Measurements from ENCODE around the gene CD200R1. TPM values are rescaled to one million over a fixed set of nuclear protein-coding genes. Genes with fewer than 3 reads are reported as not detected.
"Not testable (repeated sequence)": the region's sequence is repeated elsewhere in the genome, so short reads cannot be mapped to it uniquely, and the experiment has no call there.

Gene CD200R1
- total RNA-seq, 2 experiments from 2014 or later: 4.0 to 4.7 TPM

DNA sequence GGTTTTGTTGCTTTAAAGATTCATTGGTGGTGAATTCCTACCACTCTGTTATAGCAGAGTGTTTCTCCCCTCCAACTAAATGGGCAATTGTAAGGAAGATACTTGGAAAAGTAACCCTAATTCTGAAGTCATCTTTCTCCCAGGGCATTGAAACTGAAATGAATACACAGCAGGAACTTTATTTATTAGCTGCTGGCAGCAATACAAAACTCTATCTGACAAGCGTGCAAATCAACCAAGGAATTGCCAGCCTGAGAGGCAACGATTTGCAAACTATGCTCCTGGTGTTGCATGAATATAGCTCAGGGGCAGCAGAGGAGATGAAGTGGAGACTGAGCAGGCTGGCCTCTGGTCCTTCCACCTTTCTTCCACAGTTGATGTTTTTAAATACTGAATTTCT, 48.9 kb downstream of the CD200R1 start:
- TF ChIP-seq CTCF (IDR thresholded peaks at IDR 0.05): no peak
- no peaks in the 10 kb centered on the region for H3K27me3 ChIP-seq (ENCODE audit: control insufficient read depth in 1 of 2, insufficient read depth in 2 of 2, low read length in 2 of 2)
- H3K36me3 ChIP-seq (ENCODE audit: insufficient read depth, low read length): peaks cover 53% of the 10 kb centered on the region
- H3K36me3 Mint-ChIP-seq (ENCODE audit: low read depth): peaks cover 77% of the 10 kb centered on the region
- no peaks in the 10 kb centered on the region for H3K9me3 Mint-ChIP-seq
- H3K4me1 Mint-ChIP-seq (ENCODE audit: low read depth): peaks cover 39% of the 10 kb centered on the region
- no peak overlapping the region for H3K4me3 ChIP-seq (ENCODE audit: low read length)
- ATAC-seq (ENCODE audit: poor library complexity): no peak
- H3K27ac ChIP-seq (ENCODE audit: low read depth in 1 of 2, low read length in 2 of 2): no peak overlapping the region
- no peaks in the 10 kb centered on the region for H3K9me3 ChIP-seq (ENCODE audit: control insufficient read depth in 1 of 2, insufficient read depth in 1 of 2, low read length in 2 of 2)
- no peak overlapping the region for H3K4me3 Mint-ChIP-seq
- H3K27me3 Mint-ChIP-seq: no peaks in the 10 kb centered on the region
- CTCF ChIA-PET: interaction anchor here (1.1 kb wide), 1 partner anchor 10 kb away, joined by 3 read pairs; no protein-coding TSS in a partner anchor
- no peak for DNase-seq
- H3K27ac Mint-ChIP-seq: peak overlapping the region; percentile 46
- intact Hi-C loops (cut with DNase I, micrococcal nuclease): no loop called here
- H3K4me1 ChIP-seq (ENCODE audit: insufficient read depth, low read length): no peaks in the 10 kb centered on the region
- POLR2A ChIA-PET: no interaction called here

GRCh38 chr3:112925560-112925959, 49.3 kb downstream of the CD200R1 start:
- Mint-ChIP-seq H3K36me3 (ENCODE audit: low read depth) (peaks cover 76% of the 10 kb centered on the region), H3K27ac (no peak overlapping the region), H3K4me3 (no peak overlapping the region), H3K27me3 (no peaks in the 10 kb centered on the region), H3K9me3 (no peaks in the 10 kb centered on the region), H3K4me1 (ENCODE audit: low read depth) (peaks cover 35% of the 10 kb centered on the region)
- Histone ChIP-seq H3K4me3 (ENCODE audit: low read length) (no peak overlapping the region), H3K9me3 (ENCODE audit: control insufficient read depth in 1 of 2, insufficient read depth in 1 of 2, low read length in 2 of 2) (no peaks in the 10 kb centered on the region), H3K4me1 (ENCODE audit: insufficient read depth, low read length) (no peaks in the 10 kb centered on the region), H3K27ac (ENCODE audit: low read depth in 1 of 2, low read length in 2 of 2) (no peak overlapping the region), H3K27me3 (ENCODE audit: control insufficient read depth in 1 of 2, insufficient read depth in 2 of 2, low read length in 2 of 2) (no peaks in the 10 kb centered on the region), H3K36me3 (ENCODE audit: insufficient read depth, low read length) (peaks cover 53% of the 10 kb centered on the region)
- ChIA-PET CTCF (no interaction called here), POLR2A (no interaction called here)
- intact Hi-C loops (cut with DNase I, micrococcal nuclease): no loop called here
- DNase-seq (no peak), ATAC-seq (ENCODE audit: poor library complexity) (no peak)
- TF ChIP-seq CTCF (IDR thresholded peaks at IDR 0.05): no peak

DNA sequence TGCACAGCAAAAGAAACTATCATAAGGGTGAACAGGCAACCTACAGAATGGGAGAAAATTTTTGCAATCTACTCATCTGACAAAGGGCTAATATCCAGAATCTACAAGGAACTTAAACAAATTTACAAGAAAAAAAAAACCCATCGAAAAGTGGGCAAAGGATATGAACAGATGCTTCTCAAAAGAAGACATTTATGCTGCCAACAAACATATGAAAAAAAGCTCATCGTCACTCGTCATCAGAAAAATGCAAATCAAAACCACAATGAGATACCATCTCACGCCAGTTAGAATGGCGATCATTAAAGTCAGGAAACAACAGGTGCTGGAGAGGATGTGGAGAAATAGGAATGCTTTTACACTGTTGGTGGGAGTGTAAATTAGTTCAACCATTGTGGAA, 55.4 kb downstream of the CD200R1 start:
- peaks cover 79% of the 10 kb centered on the region for H3K36me3 Mint-ChIP-seq (ENCODE audit: low read depth)
- H3K4me1 ChIP-seq (ENCODE audit: insufficient read depth, low read length); H3K27me3 Mint-ChIP-seq; DNase-seq; POLR2A ChIA-PET; CTCF ChIA-PET; H3K9me3 Mint-ChIP-seq; H3K4me3 ChIP-seq (ENCODE audit: low read length); H3K4me1 Mint-ChIP-seq (ENCODE audit: low read depth); intact Hi-C loops (cut with DNase I, micrococcal nuclease); H3K9me3 ChIP-seq (ENCODE audit: control insufficient read depth in 1 of 2, insufficient read depth in 1 of 2, low read length in 2 of 2); H3K4me3 Mint-ChIP-seq; H3K27ac Mint-ChIP-seq; H3K27me3 ChIP-seq (ENCODE audit: control insufficient read depth in 1 of 2, insufficient read depth in 2 of 2, low read length in 2 of 2); ATAC-seq (ENCODE audit: poor library complexity); H3K27ac ChIP-seq (ENCODE audit: low read depth in 1 of 2, low read length in 2 of 2): not testable (repeated sequence)
- H3K36me3 ChIP-seq (ENCODE audit: insufficient read depth, low read length): peaks cover 19% of the 10 kb centered on the region

GRCh38 chr3:112908252-112908651, 66.7 kb downstream of the CD200R1 start:
- Mint-ChIP-seq H3K27ac (no peak overlapping the region), H3K4me3 (no peak overlapping the region), H3K27me3 (no peaks in the 10 kb centered on the region), H3K36me3 (ENCODE audit: low read depth) (peaks cover 34% of the 10 kb centered on the region), H3K4me1 (ENCODE audit: low read depth) (peaks cover 34% of the 10 kb centered on the region), H3K9me3 (peaks cover 11% of the 10 kb centered on the region)
- CTCF ChIA-PET: no interaction called here
- DNase-seq (peak in 1 of 14 experiments; percentile 4), ATAC-seq (ENCODE audit: poor library complexity) (no peak)
- POLR2A ChIA-PET: no interaction called here
- no peaks in the 10 kb centered on the region for H3K36me3 ChIP-seq (ENCODE audit: insufficient read depth, low read length)
- peaks cover 0 to 5% of the 10 kb centered on the region in 2 experiments for H3K9me3 ChIP-seq (ENCODE audit: control insufficient read depth in 1 of 2, insufficient read depth in 1 of 2, low read length in 2 of 2)
- no peaks in the 10 kb centered on the region for H3K27me3 ChIP-seq (ENCODE audit: control insufficient read depth in 1 of 2, insufficient read depth in 2 of 2, low read length in 2 of 2)
- no peaks in the 10 kb centered on the region for H3K4me1 ChIP-seq (ENCODE audit: insufficient read depth, low read length)
- H3K27ac ChIP-seq (ENCODE audit: low read depth in 1 of 2, low read length in 2 of 2): no peak overlapping the region
- intact Hi-C loops (cut with DNase I, micrococcal nuclease): no loop called here
- no peak overlapping the region for H3K4me3 ChIP-seq (ENCODE audit: low read length)
- TF ChIP-seq CTCF (IDR thresholded peaks at IDR 0.05): no peak
